ELR (cell line): ENCODE results near the gene EIPR1.
A peak's percentile ranks its signal among the peaks of the same experiment; 100 is the strongest.

Experiments
- DNase-seq: peaks from one replicate; pipeline ENCODE4 v3.0.0-alpha.2; 2015; ENCODE audit warnings: low read depth

The EIPR1 gene

DNA sequence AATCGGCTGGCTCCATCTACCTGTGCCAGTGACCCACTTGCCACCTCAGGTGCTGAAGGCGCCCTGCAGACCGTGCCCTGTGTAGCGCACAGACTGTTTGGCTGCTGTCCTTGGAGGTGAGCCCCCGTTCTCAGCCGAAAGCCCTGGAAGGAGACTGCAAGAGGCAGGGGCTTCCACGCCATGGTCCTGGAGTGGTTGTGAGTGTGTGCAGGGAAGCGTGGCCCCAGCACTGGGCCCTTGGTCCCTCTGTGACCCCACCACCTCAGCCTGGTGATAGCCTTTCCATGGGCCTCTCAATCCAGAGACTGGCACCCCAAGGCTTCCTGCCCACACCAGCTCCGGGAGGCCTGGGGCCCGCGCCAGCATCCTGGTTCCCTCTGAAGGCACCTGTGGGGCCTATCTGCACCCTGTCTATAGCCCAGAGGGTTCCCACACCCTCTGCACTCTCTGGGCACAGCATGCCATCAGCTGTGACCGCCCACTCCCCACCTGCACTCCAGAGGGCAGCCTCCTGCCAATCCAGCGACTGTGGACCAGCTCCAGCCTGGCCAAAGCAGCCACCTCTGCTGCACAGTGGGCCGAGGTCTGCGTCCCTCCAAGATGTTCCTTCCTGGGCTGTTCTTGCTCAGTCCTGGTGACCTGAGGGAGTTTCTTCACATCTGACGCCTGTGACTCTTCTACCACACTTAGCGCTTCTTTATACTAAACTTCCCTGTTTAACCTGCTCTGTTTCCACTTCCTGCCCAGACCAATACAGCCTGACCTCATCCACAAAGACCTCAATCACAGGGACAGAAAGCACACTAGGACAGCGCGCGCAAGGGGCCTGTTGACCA, 109.5 kb downstream of the EIPR1 start:
- DNase-seq: no peak

DNA sequence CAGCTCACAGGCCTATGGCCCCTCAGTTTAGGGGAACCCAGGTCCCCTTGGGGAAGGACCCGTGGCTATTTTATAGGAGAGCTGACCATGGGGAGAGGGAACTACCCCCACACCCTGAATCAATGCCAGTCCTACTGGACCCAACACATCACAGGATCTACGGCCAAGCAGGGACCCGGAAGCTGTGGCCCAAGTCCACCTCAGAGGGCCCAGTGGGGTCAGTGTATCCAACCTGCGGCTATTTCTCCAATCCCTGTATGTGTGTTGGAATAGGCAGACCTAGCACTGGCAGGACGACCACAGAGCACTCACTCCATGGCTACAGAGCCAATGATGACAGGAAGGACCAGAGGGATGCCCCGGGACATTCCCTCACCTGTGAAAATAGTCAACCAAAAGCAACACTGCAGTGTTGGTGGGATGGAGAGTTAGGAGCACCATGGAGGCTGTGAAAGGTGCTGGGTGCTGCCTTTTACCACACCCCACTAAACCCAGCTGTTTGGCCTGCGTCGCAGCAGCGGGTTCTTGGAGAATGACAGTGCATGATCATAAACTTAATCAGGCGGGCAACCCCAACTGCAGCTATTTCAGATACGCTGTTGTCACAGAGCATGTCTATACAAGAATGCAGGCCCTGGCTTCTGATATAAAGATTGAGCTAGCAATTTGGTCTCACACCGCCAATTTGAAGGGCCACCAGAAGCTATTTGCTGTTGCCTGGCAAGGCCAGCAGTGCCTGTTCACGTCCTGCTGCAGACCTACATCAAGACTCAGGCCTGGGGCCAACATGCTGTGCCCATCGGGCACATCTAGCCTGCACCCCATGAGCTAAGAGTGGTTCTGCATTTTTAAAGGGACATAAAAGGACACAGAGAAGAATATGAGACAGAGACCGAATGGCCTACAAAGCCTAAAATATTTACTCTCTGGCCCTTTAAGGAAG, 110.4 kb downstream of the EIPR1 start:
- DNase-seq: no peak

DNA sequence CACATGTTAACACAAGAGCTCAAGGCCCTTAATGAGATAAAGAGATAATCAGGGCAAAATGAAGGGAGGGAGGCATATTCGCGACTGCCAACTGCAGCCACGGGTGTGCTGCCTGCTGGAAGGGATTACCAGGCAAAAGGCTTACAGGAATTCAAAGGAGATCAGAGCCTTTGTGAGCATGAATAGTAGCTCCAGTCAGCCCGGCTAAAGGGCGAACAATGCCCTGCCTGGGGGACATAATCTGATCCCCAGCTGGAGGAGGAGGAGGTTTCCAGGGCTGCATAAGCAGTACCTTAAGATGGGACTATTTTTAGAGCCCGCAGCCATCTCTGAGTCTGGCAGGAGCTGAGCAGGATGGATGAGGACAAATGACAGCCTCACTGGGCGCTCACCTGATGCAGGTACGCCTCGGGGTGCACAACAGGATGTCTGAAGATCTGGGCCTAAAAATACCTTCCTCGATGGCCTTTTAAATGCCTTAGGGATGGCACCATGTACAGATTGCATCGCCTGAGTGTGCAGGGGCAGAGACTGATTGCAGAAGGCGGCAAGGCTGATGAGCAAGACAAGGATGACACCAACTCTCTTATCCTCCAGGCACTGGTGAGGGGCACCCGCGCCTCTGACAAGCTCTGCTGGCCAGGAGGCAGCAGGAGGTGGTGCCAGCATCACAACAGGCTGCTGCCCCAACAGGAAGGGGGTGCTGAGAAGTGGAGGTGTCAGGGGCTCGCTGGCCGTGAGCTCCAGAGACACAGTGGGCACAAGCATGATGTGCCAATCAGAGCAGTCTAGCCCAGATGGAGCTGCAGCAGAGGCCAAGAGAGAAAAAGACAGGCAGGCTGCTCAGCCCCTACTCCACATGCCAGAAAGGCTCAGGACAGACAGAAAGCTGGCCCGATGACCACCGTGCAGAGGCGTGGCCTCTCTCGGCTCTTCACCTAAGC, 111.4 kb downstream of the EIPR1 start:
- DNase-seq: no peak

DNA sequence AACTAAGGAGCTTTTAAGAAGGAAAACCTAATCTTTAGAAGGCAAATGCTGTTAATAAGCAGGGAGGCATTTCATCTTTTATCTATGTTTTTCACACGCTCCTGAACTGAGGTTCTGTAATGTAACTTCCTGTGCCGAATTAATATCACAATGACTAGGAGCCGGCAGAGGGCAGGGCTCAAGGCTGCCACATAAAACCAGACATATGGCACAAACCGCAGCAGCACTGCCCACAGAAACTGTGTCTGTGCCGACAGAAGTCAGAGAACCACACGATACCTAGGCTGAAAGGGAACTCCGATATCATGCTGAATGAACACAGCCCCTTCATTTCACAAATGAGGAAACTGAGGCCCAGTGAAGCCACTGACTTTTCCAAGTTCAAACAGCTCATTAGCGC, 112.1 kb downstream of the EIPR1 start:
- DNase-seq: no peak

DNA sequence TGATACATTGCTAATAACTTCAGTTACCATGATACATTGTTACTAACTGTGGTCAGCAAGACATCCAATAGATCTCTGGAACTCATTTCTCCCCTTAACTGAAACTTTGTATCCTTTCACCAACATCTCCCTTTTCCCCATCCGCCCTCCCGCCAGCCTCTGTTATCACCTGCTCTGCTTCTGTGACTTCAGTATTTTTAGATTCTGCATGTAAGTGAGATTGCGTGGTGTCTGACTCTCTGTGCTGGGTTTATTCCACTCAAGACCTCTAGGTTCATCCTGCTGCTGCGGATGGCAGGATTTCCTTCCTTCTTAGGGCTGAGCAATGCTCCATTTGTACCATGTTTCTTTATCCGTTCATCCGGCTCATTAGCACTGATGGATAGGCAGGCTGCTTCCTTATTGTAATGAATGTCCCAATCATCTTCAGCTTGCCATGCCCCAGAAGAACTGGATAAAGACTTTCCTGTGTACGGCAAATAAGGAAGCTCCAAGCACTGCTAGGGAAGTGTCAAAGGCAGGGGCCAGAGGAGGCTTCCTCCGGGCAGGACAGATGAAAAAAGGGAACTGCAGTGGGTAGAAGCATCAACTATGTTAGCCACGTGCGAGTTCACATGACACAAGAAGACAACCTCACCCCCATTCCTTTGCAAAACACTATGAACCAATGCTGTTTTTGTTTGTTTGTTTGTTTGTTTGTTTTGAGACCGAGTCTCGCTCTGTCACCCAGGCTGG, 113.4 kb downstream of the EIPR1 start:
- DNase-seq: no peak

DNA sequence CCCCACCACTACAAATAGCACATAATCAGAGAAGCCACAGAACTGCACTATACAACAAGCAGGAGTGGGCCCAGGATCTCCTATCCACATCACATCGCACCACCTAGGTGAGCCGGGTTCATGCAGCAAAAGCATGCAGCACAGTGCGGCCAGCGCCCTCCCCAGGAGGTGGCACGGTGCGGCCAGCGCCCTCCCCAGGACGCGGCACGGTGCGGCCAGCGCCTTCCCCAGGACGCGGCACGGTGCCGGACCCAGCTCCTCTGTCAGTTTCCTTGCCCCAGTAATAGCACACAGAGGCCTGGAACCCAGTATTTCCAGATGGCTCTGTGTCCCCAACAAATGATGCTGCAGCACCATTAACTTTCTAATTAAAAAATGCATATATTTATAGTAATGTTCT, 114.1 kb downstream of the EIPR1 start:
- no peak for DNase-seq

DNA sequence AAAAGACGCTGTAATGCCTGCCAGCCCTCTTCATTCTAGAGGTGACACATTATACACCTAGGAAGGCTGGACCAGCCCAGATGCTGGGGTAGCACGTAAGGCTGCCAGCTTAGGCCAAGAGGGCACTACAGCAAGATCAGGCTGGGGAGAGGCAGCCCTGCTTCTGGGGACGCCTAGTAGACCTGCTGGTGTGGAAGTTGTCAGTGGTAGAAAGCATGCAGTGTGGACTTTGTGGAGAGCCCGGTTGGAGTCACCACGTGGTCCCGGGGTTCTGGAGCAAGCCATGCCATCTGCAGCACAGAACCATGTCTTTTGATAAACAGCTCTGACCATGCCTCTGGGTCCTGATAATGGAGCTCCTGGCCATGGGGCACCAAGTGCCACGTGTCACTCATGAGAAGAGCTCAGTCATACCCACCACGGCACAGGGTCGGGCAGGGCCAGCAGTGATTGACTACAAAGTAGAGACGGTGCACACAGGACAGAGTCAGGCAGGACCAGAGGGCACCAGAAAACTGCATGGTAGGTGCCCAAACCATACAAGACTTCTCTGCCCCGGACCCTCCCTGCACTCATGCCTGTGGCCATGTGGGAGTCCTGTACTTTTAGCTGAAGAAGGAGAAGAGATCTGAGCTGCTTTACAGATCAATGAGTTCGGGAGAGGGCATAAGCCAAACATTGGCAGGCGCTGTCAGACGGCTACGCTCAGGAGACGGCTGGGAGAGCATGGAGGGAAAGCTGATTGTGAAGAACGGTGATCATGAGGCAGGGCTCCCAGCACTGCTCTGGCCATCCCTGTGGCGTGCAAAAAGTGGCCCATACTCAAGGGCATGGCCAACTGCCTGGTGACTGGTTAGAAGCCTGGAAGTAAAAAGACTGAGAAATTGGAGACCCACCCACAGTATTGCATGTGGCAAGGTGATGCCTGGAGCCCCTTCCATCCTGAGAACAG, 114.9 kb downstream of the EIPR1 start:
- no peak for DNase-seq

DNA sequence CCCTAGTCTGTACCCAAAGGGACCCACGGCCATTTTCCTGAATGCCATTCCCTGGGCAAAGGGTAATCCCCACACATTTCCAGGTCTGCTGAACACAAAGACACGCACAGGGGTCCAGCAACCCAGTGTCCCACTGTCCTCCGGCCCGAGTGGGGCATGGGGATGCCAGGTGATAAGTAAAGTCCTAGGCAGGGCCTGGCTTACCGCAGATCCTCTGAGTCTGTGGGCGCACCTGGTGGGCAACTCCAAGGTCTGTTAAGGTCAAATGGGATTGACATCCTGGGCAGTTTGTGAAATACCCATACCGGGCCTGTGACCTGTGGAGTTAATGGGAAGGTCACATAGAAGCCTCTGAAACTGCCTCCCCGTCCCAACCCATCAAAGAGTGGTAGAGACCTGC, 116.1 kb downstream of the EIPR1 start:
- DNase-seq: no peak

DNA sequence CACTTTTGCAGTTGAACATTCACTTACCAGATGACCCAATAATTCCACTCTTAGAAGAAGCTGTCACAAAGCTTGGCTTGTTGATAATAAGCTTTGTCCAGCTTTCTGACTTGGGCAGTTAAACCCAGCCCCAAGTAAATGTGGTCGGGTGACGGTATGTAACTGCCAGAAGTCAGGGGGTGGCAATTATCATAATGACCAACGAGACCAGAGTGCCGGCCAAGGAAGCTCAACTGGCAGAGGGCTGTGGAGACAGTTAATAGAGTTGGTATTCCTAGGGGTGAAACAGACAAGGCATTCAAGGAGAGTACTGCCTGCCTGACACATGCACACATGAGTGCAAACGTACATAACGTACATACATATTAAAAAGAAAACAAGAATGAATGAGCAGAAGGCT, 116.7 kb downstream of the EIPR1 start:
- DNase-seq: no peak

DNA sequence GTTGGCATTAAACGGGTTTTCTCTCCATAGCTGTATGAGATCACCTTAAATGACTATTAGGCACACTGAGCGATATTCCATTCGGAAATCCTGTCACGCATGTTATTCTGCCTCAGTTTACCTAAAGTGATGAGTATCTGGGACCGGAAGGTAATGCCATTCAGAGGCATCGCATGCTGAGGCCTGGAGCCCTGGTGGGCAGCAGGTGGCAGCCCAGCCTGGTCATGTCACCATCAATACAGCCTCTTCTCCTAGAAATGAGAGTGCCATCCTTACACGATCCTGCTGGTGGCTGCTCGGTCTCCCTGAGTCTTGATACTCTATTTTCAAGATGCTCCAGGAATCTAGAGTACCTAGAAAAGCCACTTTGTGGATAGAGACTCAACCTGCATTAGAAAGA, 119.8 kb downstream of the EIPR1 start:
- DNase-seq: no peak

DNA sequence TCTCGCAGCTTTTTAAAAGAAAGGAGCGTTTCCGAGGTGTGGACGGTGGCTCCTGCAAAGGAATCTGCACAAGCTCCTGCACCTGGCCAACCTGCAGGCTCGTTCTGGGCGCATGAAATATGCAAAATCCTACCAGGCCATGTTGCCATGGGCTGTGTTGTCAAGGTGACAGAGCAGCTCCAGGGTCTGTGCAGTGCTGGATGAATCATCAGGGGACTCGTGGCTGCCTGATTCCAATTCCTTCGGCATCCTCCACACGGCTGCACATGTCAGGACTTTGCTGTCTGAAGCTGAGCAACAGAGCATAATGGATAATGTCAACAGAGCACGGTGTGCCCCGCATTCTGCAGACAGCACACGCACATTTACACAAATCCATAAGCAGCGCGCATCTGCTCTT, 120.5 kb downstream of the EIPR1 start:
- DNase-seq: peak; percentile 3

DNA sequence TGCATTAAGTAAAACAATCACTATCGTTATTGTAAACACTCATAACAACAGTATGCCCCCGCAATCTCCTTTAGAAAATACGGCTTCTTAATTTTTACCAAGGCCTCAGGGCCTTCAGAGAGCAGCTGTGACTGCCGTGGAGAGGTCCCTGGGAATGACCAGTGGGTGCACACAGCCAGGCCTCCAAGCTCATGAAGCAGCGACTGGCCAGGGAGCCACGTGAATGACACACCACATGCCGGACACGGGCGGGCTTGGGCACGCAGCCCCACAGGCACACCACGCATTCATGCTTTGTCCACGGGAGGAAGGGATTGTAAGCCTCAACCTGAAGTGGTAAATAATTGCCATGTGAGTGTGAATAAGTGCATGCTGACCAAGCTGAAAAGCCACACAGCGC, 121.0 kb downstream of the EIPR1 start:
- DNase-seq: no peak

DNA sequence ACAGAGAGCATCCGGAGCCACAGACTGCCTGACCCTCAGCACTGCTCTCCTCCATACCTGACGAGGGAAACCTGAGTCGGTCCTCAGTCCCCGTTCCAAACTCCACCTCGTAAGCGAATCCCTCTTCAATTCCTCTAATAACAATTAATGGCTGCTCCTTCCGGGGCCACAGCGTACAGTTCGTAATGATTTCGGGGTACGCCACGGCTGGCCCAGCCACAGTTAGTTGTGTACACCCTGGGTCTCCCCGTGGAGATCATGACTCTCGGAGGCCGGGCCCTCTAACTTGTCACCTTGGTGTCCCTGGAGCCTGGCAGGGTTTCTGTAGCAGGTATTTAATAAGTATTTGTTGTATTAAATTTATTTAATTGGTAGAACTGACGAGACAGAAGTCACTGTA, 121.5 kb downstream of the EIPR1 start:
- no peak for DNase-seq

DNA sequence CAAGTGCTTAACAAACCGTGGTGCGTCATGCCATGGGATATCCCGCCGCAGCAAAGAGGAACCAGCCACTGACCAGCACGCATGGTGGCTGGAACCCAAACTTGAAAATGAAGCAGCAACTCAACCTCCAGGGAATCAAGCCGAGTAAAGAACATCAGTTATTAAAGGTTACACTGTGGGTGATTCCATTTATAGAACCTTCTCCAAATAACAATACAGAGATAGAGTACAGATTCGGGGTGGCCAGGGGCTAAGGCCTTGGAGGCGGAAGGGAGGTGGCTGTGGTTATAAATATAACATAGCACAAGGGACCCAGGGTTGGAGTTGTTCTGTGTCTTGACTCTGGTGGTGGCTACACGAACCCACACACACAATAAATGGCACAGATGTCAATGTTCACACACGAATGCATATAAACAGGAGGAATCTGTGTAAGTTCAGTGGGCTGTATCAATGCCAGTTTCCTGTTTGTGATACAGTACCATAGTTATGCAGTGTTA, 123.1 kb downstream of the EIPR1 start:
- DNase-seq: no peak

DNA sequence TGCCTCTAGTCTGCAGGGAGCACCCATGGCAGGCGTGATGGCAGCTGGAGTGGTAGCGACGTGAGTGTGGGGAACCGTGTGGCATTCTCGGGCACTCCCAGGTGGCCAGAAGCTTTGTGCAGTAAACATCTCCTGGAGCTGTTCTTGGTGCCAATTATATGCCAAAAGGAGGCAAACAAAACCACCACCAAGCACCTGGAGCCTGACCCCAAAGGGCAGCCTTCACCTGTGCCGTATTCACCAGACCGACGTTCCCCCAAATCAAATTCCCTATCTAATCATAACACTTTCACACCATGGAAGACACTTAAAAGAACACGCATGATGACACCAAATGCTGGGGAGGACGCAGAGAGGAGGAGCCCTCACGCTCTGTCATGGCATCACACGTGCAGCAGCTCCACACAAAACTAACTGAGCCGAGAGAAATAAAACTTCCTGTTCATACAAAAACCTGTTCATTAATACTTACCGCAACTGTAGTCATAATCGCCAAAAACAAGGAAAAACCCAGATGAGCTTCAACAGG, 123.6 kb downstream of the EIPR1 start:
- no peak for DNase-seq

DNA sequence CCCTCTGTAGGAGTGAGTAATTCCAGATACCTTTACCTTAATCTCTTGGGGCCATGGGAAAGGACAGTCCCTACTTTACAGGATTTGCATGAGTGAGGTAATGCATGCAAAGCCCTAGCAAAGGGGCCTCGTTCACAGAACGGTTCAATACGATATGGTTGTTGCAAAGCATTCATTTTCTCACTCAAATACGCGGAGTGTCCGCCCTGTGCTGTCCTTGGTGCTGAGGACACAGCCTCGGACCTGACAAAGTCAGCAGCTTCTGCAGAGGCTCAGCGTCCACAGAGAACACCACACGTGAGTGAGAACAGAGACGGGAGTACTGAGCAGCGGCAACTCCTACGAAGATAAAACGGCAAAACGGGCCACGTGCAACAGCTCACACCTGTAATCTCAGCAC, 125.7 kb downstream of the EIPR1 start:
- DNase-seq: no peak

DNA sequence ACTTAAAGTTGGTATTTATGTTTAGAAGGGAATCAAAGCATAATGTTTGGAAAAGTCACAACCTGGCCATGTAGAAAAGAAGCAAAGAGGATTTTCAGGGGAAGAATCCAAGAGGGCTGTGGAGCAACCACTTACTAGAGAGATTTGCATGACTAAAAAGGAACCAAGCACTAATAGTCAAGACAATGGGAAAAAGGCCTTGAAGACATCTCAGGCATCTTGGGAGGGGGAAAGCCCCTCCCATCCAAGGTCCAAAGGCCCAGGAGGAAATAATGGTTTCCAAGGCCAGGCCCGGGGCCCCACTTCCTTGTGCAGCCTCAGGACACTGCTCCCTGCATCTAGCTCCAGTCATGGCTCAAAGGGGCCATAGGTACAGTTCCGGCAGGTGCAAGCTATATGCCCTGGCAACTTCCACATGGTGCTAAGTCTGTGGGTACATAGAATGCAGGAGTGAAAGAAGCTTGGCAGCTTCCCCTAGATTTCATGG, 128.1 kb downstream of the EIPR1 start:
- DNase-seq: no peak

DNA sequence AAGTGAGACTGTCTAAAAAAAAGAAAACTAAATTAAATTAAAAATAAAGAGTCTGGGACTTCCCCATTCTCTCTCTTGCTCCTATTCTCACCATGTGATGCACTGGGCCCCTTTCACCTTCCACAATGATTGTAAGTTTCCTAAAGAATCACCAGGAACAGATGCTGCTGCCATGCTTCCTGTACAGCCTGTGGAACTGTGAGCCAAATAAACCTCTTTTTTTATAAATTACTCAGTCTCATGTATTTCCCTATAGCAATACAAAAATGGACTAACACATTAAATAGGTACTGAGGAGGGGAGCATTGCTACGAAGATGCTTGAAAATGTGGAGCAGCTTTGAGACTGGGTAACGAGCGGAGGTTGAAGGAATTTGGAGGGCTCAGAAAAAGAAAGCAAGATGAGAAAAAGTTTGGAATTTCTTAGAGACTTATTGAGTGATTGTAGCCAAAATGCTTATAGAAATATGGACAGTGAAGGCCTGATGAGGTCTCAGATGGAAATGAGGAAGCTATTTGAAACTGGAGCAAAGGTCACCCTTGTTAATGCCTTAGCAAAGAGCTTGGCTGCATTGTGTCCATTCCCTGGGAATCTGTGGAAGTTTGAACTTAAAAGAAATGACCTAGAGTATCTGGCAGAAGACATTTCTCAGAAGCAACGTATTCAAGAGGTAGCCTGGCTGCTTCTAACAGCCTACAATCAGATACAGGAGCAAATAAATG, 128.7 kb downstream of the EIPR1 start:
- no peak for DNase-seq
